Measurements from ENCODE around the gene OR8B3.

GRCh38 chr11:124398924-124399323 is at the start of gene OR8B3:
- TF ChIP-seq CTCF (IDR thresholded peaks at IDR 0.05) (no peak), POLR2A (IDR thresholded peaks at IDR 0.05) (no peak)
